Lower leg skin (tissue), 3 donors: ENCODE measurements around the gene CEACAM6.

Source experiments
- CTCF ChIP-seq, 3 donors: fragments of 450-650 bp; IDR thresholded peaks; one replicate each; pipeline ENCODE4 v1.5.1; 2016; ENCODE audit warnings: antibody characterized with exemption in 3 of 3, mild to moderate bottlenecking in 3 of 3, moderate library complexity in 2 of 3
- POLR2A ChIP-seq, 2 donors: fragments of 450-650 bp; IDR thresholded peaks; one replicate each; pipeline ENCODE4 v1.6.1; 2016 to 2017; ENCODE audit warnings: antibody characterized with exemption in 2 of 2, mild to moderate bottlenecking in 1 of 2, moderate library complexity in 1 of 2

- TF ChIP-seq POLR2A (IDR thresholded peaks at IDR 0.05) = no peak
- no peak for TF ChIP-seq CTCF (IDR thresholded peaks at IDR 0.05)
Observed at GRCh38 chr19:41774515-41774980, 19.2 kb downstream of the CEACAM6 start.
